BJ (cell line): Measurements from ENCODE around the gene ALDH1A2. TPM values are rescaled to one million over a fixed set of nuclear protein-coding genes. Genes with fewer than 3 reads are reported as not detected.

Source experiments
- CTCF ChIA-PET: fragments of 350-600 bp; formaldehyde crosslinking; extraction: SDS; loops from one replicate; lab custom pipeline; 2021; ENCODE audit warnings: antibody characterized with exemption, inconsistent platforms; lab: Yijun Ruan, JAX
- POLR2A ChIA-PET: fragments of 300-600 bp; sonication (Branson Sonifier 250); formaldehyde crosslinking; extraction: SDS; loops from one replicate; lab custom pipeline; 2021; ENCODE audit warnings: antibody characterized with exemption; lab: Charles Lee
- DNase-seq: peaks from one replicate; pipeline ENCODE4 v3.0.0-alpha.2; 2011; ENCODE audit warnings: low read depth
- H3K27me3 ChIP-seq: 2 replicates; pipeline ENCODE4 v1.6.0; 2011; ENCODE audit warnings: low read length; ENCODE audit not compliant: control insufficient read depth, insufficient read depth
- H3K36me3 ChIP-seq: 2 replicates; pipeline ENCODE4 v1.5.1; 2011; ENCODE audit warnings: low read length; ENCODE audit not compliant: control insufficient read depth, insufficient read depth
- H3K4me3 ChIP-seq: 2 replicates; pipeline ENCODE4 v1.5.1; 2011; ENCODE audit warnings: low read depth, mild to moderate bottlenecking, control low read depth, low read length
- CTCF ChIP-seq: IDR thresholded peaks from 2 replicates; pipeline ENCODE4 v1.5.1; 2011; ENCODE audit warnings: low read depth, mild to moderate bottlenecking, control low read depth, inconsistent platforms, low read length, moderate library complexity; ENCODE audit not compliant: insufficient read depth
- polyA plus RNA-seq: library from polyadenylated mRNA; depleted of rRNA; stranded (reverse); fragments of >200 nt; gene quantifications from 2 replicates; pipeline ENCODE4 v1.2.3, GENCODE V29; 2011

The ALDH1A2 gene
- polyA plus RNA-seq, 1 experiment: 0.50 TPM

DNA sequence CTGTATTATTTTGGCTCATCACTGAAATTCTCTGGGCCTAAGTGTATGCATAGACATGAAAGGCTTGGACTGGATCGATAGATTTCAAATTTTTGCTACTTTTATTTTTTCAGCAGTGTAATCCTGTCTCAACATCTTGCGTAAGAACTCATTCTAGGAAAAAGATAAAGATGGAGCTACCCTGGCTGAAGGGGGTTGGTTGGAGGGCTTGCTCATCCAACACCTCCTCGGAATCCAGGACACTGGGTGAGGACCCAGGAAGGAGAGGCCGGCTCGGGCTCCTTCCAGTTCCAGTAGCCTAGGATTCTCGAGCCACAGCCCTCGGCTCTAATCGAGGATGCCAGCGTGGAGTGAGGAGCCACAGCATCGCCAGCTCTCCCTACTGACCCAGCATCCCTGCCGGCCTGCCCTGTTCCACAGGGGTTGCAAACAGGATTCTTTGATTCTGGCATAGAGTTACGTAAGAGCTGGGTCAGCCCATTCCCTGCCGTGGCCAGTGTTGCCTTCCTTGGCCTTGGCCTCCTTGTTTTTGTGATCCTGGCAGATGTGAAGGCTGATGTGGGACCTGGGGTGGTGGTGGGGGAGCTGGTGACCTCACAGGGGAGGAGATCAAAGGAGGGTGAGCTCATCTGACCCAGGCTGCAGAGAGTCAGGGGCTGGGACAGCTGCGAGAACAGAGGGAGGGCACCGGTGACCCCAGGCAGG, 149.5 kb downstream of the ALDH1A2 start:
- no peak for TF ChIP-seq CTCF
- ChIA-PET CTCF (interaction anchor here (0.5 to 0.9 kb wide), 2 partner anchors 10 to 25 kb away, joined by 3 to 5 read pairs; no protein-coding TSS in a partner anchor), POLR2A (no interaction called here)
- no peak for DNase-seq
- Histone ChIP-seq H3K4me3 (no peak overlapping the region), H3K27me3 (no peaks in the 10 kb centered on the region; the same call in 1 of the 2 replicates), H3K36me3 (no peaks in the 10 kb centered on the region)

- no peak overlapping the region for H3K4me3 ChIP-seq
- ChIA-PET CTCF (interaction anchor here (0.6 to 1.3 kb wide), 2 partner anchors 9 to 152 kb away, joined by 3 read pairs; no protein-coding TSS in a partner anchor), POLR2A (no interaction called here)
- no peaks in the 10 kb centered on the region; the same call in 1 of the 2 replicates for H3K27me3 ChIP-seq
- no peak for DNase-seq
- H3K36me3 ChIP-seq: no peaks in the 10 kb centered on the region
- TF ChIP-seq CTCF: no peak
Measured at GRCh38 chr15:57914350-57915055, 151.0 kb downstream of the ALDH1A2 start.

GRCh38 chr15:57911247-57911646, 154.3 kb downstream of the ALDH1A2 start:
- POLR2A ChIA-PET: no interaction called here
- Histone ChIP-seq H3K4me3 (no peak overlapping the region), H3K36me3 (no peaks in the 10 kb centered on the region), H3K27me3 (no peaks in the 10 kb centered on the region; the same call in 1 of the 2 replicates)
- DNase-seq: no peak
- CTCF ChIA-PET: interaction anchor here (1.5 kb wide), 1 partner anchor 155 kb away, joined by 5 read pairs; no protein-coding TSS in a partner anchor
- TF ChIP-seq CTCF: no peak

GRCh38 chr15:57910672-57911071, 154.8 kb downstream of the ALDH1A2 start:
- no peaks in the 10 kb centered on the region; the same call in 1 of the 2 replicates for H3K27me3 ChIP-seq
- ChIA-PET CTCF (interaction anchor here (1.5 kb wide), 1 partner anchor 156 kb away, joined by 5 read pairs; no protein-coding TSS in a partner anchor), POLR2A (no interaction called here)
- TF ChIP-seq CTCF: no peak
- DNase-seq: no peak
- no peaks in the 10 kb centered on the region for H3K36me3 ChIP-seq
- H3K4me3 ChIP-seq: no peak overlapping the region

DNA sequence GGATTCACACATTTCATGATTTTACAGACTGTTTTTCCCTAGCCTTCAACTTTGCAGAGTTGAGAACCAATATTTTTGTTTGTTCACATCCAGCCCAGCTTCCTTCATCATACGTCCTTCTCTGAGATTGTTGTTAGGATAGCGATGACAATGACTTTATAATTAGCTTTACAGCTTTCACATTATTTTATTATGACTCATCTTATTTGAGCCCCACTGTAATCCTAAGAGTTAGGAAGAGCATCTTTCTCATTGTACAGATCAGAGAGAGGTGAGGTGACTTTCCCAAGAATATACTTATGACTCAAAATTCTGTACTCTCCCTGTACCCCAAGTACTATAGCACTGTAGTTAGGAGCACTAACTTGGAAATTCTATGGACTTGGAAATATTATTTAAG, 156.1 kb downstream of the ALDH1A2 start:
- no peaks in the 10 kb centered on the region; the same call in 1 of the 2 replicates for H3K27me3 ChIP-seq
- no peak for TF ChIP-seq CTCF
- H3K4me3 ChIP-seq: no peak overlapping the region
- ChIA-PET CTCF (no interaction called here), POLR2A (no interaction called here)
- no peak for DNase-seq
- no peaks in the 10 kb centered on the region for H3K36me3 ChIP-seq
